HG03442 (cell line): Measurements from ENCODE around the gene TULP1.

Experiments used
- ATAC-seq: cut with Tn5 transposase; IDR thresholded peaks from one replicate; pipeline ENCODE4 v1.9.1; 2021; ENCODE audit warnings: mild to moderate bottlenecking, moderate library complexity; ENCODE audit not compliant: unreplicated experiment

Gene TULP1

GRCh38 chr6:35497571-35498421 is 14.9 kb downstream of the TULP1 start:
- ATAC-seq = no peak

GRCh38 chr6:35496841-35497570 is 15.7 kb downstream of the TULP1 start, which contains the start of gene TEAD3:
TSS of gene TEAD3 (minus strand) at chr6:35497079.
- no peak for ATAC-seq

DNA sequence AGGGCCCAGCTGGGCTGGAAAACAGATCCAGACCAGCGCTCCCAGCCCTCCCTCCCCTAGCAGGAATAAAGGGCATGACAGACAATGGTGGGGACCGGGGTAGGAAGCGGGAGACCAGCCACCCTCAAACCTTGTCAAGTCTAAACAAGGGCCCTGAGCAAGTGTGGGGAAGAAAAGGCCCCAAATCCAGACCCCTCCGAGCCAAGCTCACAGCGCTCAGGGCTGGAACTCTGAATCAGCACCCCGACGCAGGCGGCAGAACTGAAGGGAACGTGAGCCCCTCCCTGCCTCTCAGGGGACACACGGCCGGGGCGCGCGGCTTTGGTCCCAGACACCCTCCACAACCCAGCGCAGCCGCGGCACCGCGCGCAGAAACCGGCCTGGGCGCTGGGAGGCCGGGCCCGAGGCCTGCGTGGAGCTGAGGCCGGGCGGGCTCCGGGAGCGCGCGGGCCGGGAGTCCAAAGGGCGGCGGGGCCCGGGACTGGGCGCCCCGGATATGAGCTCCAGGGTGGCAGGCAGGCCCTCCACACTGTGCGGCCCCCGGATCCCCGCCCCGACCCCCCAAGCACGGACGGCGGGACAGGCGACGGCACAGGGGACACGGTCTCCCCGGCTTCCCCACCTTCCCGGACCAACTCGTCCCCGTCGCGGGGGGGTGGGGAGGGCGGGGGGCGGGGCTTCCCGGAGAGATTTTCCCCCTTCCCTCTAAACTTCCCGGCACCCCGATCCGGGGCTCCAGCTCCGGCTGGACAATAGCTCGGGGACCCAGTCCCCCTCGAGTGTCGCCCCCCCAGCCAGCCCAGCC is 16.5 kb downstream of the TULP1 start:
- no peak for ATAC-seq

DNA sequence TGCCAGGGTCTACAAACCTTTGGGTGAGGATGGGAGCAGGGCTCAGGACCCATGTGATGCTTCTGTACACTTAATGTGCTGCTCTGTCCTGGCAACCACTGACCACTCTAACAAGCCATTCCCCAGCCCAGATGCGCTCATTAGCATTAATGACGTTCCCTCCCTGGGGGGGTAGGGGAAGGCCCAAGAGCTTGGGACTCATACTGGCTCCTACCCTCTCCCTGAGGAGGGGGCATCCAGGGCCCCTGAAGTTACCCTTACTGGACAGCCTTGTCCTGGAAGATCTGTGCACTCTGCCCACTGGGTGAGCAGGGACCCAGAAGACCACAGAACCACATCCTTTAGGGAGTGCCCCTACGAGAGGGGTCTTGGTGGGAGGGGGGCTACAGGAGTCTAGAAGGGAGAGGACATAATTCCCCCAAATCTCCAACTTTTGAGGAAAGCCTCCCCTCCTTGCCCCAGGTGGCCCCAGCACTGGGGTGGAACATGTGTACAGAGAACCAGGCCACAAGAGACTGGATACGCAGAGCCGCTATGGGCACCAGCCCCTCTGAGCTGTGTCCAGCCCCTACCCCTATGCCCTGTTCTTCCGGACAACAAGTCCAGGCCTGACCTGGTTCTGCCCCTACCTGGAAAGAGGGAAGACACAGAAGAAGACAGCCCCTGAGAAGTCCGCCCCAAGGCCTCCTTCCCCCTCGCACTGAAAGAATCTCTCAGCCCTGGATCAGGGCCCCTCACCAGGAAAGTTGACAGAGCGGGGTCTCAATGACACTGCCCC is 17.2 kb downstream of the TULP1 start:
- no peak for ATAC-seq

DNA sequence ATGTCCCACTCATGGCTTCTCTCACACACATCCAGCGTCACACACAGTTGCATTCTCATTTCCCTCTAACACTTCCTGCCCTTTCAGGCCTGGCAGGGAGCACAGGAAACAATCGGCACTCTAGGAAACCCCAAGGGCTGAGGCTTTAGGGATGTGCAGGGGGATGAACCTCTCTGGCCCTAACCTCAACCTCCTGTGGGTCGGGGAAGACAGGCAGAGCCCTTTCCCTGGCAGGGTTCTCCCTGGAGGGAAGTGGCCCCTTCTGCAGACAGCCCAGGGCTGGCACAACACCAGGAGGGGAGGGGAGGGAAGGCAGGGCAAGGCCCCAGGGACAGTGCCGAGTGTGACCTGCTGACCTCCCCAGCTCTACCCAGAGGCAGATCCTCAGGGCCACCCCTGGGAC is 18.5 kb downstream of the TULP1 start:
- ATAC-seq = no peak

DNA sequence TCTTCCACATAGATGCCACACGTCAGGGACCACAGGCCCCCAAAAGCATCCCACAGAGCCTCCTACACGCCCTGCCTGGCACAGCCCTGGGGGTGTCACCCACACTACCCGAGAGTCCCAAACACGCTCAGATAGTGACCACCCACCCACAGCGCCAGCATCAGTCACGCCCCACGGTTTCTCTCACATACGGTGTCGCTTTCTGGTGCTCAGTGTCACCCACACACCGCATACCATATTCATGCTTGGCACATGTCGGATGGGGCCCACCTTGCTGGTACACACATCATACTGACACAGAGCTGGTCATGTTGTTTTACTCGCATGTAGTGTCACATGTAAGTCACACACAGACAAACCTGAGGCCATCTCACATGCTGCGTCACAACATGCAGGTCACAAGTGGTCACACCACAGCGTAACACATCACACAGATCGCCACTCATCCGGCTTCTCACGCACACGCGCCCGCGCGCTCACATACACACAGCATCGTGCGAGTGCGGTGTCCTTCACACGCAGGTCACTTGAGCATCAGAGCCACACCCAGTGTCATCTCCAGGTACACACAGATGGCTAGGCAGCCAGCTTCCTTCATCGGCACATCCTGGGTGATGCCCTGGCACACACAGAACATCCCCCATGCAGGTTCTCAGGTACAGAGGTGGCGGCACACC is 19.3 kb downstream of the TULP1 start:
- ATAC-seq = no peak

DNA sequence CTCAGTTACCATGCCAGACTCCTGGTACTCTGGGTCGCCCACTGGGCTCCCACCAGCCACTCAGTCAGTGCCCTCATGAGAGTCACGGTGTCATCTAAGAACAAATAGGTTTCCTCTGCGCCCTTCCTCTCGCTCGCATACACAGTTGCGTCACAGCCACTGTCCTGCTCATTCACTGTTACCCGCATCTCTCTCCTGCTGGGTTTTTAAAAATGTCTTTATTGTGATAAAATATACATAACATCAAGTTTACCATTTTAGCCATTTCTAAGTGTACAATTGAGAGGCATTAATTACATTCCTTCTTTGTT is 19.8 kb downstream of the TULP1 start:
- ATAC-seq = no peak

DNA sequence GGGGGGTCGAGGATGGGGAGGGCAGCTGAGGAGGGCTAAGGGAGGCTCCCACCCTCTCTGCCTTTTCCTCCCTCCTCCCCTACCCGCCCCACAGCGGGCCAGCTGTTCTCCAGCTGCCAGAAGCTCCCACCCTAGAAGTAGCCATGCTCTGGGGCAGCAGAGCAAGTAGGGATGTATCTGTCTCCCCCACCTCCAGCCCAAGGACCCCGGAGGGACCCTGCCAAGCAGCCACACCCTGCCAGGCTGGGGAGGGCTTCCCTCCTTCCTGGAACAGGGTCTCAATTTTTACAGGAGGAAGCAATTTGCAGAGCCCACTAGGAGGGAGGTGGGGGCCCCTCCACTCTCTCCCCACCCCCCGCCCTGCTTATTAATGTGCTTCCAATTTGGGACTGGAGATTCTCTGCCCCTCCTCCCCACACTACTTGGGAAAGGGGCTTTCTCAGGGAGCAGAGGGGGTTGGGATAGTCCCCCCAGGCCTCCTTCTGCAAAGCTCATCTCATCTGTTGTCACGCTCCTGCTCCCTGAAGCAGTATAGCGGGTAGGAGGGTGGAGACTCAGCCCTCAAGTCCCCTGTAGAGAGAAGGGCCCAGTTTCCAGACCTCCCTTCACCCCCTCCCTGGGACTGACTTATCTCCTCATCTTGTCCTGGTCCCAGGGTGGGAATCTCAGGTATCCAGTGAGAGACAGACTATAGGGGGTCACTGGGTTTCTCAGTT is 20.3 kb downstream of the TULP1 start:
- ATAC-seq = no peak

DNA sequence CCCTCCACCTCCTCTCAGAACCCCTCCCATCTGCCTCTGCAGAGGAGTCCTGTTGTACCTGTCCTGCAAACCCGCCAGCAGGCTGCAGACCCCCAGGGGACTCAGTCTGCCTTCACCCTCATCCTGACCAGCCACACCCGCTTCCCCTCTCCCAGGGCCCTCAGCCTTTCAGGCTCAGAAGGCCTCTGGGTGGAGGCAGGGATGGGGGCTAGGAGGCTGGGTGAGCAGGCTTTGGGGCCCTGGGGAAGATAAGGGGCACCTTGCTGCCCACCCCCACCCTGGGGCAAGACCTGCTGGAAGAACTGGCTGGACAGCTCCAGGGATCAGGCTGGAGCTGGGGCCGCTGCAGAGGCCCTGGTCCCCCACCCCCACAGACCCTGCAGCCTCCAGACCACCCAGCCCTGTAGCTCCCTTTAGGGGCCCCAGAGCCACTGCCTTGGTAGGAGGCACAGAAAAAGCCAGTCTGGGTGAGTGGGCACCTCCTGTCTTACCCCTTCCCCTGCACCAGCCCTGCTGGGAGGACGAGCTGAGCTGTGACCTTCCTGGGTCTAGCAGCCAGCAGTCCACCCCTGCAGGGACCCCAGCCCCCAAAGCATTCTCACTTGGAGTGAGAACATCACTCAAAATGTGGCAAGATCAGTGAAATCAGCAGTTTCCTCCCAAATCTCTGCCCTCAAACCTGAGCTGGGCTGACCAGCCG is 21.0 kb downstream of the TULP1 start:
- ATAC-seq = no peak

- ATAC-seq = no peak
Measured at GRCh38 chr6:35490821-35491557, 21.7 kb downstream of the TULP1 start.

DNA sequence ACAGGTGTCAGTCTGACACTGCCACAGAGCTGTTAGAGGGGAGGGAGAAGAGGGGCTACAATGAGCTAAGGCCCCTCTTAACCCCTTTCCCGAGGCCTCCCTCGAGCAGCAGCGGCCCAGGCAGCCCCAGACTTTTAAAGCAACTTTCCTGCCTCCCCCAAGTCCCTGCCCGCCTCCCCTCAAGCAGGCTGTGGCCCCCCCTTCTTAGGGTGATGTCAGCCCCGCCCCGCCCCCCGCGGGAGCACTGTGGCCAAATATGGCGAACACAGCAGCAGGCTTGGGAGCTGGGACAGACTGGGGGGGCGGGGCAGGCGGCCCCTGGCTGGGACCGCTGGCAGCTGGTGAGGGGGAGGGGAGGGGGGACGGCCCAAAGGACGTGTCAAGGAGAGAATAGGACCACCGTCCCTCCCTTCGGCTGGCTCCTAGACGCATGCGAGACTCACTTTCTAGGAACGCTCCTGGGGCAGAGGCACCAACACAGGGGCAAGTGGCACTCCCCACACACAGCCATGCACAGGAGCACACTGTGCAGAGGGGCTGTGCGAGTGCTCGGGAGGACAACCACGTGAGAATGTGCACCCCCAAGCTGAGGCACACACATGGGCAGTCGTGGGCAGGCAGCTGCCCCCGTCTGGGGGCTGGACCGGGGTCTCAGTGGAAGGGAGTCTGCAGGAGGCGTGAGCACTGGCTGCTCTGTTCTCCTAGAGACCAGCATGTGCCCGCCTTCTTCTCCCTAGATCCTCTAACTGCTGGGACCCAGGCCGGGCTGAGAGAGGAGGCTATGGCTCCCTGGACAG is 22.5 kb downstream of the TULP1 start:
- no peak for ATAC-seq

DNA sequence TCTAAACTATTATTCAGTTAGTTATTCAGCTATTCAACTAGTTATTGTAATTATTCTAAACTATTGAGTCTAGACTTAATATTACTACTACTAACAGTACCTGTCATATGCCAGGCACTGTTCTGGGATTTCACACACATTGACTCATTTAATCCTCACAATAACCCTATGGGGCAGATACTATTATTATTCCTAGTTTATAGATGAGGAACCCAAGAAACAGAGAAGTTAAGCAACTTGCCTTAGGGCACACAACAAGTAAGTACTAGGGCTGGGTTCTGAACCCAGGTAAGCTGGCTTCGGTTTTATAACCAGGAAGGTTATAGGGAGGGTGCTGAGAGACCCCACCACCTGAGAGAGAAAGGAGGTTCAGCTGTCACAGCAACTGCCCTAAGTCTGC is 23.6 kb downstream of the TULP1 start:
- no peak for ATAC-seq

GRCh38 chr6:35488517-35488862 is 24.2 kb downstream of the TULP1 start:
- ATAC-seq = no peak

DNA sequence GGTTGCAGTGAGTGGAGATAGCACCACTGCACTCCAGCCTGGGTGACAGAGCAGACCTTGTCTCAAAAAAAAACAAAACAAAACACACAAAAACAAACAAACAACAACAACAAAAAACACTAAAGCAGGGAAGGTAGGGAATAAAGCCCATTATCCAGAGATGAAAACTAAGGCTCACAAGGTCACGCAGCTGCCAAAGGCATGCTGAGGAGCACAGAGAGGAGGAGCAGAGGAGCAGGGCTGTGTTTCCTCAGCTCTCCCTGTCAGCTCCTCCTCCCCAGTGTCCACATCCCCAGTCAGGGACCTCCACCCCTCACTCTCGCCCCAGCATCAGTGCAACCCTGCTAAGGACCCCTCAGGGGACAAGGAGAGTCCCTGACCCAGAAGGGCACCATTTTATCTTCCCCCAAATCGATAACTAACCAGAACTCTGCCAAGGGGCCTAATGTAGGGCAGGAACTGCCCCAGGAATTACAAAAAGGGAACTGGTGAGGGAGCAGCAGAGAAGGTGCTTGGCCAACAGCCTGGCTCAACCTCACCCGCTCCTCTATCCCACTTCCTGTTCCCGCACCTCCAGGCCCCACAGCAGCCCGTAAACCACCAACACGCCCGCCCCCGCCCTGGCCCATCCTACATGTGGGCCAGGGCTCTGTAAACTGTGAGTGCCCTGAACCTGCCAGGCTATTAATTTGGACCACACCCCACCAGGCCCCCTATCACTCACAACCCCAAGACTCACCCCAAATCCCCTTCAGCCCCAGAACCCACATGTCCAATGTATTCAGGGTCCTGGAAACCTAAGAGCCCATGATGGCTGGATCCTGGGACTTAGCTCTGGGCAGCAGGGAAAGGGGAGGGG is 24.8 kb downstream of the TULP1 start:
- ATAC-seq = no peak

DNA sequence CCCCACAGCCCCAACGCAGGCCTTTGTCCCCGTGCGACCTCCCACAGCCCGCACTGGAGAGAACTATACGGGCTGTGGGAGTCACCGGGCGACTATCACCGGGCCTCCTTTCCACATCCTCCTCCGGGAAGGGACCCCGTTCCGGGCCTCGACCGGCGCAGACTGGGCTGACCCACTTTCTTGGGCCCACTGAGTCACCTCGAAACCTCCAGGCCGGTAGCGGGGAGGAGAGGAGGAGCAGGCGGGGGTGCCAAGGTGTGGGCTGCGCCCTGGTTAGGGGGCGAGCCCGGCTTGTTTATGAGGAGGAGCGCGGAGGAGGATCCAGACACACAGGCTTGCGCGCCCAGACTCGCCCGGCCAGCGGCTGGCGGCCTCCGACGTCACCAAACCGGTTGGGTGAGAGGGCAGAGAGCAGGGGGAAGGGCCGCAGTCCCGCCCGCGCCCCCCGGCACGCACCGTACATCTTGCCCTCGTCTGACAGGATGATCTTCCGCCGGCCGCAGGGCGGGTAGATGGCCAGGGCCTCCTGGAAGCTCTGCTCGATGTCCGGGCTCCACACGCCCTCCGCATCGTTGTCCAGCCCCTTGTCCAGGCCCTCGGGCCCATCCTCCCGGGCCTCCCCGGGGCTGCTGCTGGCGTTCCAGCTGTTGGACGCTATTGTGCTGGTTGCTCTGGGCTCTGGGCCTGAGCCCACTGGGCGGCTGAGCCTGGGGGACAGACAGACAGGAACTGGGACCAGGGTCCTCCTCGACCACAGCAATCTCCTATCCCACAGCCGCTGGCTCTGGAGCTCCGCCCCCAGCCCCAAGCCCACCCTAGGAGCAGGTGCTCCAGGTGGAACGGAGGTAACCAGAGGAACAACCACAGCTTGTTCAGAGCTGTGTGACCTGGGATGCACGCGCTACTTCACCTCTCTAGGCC is 26.4 kb downstream of the TULP1 start:
- no peak for ATAC-seq
